K562 (cell line): ENCODE measurements around the gene PGBD4. TPM values are rescaled to one million over a fixed set of nuclear protein-coding genes. Genes with fewer than 3 reads are reported as not detected.

ENCODE experiments used
- ATAC-seq: fragments of 200-7000 bp; cut with Tn5 transposase; 3 replicates; pipeline ENCODE4 v1.9.1; 2020; ENCODE audit warnings: moderate library complexity
- BruUV-seq: library from RNA; stranded (reverse); fragments of 400-500 nt; replicated peaks from 2 replicates; lab custom pipeline; 2021; lab: Mats Ljungman, UMichigan
- CTCF ChIA-PET: fragments of 300-600 bp; formaldehyde crosslinking; extraction: SDS; loops from one replicate; lab custom pipeline; 2021; ENCODE audit warnings: low intra/inter-chr PET ratio; lab: Yijun Ruan, JAX
- POLR2A ChIA-PET: fragments of 300-600, 350-650 bp; sonication (Branson Sonifier 250); formaldehyde crosslinking; extraction: SDS; loops from one replicate; lab custom pipeline; 2021; ENCODE audit warnings: antibody characterized with exemption, inconsistent platforms; lab: Yijun Ruan, JAX
- DNase-seq, 4 experiments: peaks; one replicate each; pipeline versions ENCODE4 v3.0.0 to v3.0.0-alpha.2; 2011 to 2018; ENCODE audit warnings: low spot score in 3 of 4, mixed read lengths in 3 of 4; ENCODE audit errors: extremely low read depth in 1 of 4
- FAIRE-seq: peaks from 2 replicates; lab custom pipeline; 2011; peaks lifted over from hg19 to GRCh38; lab: Jason Lieb, UNC
- H2AFZ ChIP-seq: 2 replicates; pipeline ENCODE4 v1.6.0; 2011; ENCODE audit warnings: low read depth, low read length, control low read depth, inconsistent platforms
- H3K27ac ChIP-seq: fragments of 200-600 bp; 3 replicates; pipeline ENCODE4 v1.8.0; 2011; ENCODE audit warnings: low read depth, mild to moderate bottlenecking, control low read depth, inconsistent platforms, low read length, moderate library complexity, mixed read lengths; ENCODE audit errors: extremely low read depth
- H3K27me3 ChIP-seq, 2 experiments: fragments of 300-600 bp in 1 of 2; 2 replicates in 1 of 2; 3 replicates in 1 of 2; pipeline versions ENCODE4 v1.6.0 to v1.8.0; 2011; ENCODE audit warnings: inconsistent platforms in 2 of 2, low read length in 2 of 2, mild to moderate bottlenecking in 1 of 2, mixed read lengths in 1 of 2, moderate library complexity in 1 of 2; ENCODE audit not compliant: control insufficient read depth in 2 of 2, insufficient read depth in 2 of 2
- H3K36me3 ChIP-seq: fragments of 300-600 bp; 3 replicates; pipeline ENCODE4 v1.8.0; 2011; ENCODE audit warnings: mild to moderate bottlenecking, low read length, inconsistent platforms; ENCODE audit not compliant: control insufficient read depth, insufficient read depth
- H3K4me1 ChIP-seq, 2 experiments: fragments of 200-600 bp in 1 of 2; replicated peaks in 1 of 2; 2 replicates in 1 of 2; 3 replicates in 1 of 2; pipeline versions ENCODE4 v1.5.1 to v1.8.0; 2011; ENCODE audit warnings: inconsistent platforms in 2 of 2, low read length in 2 of 2, mild to moderate bottlenecking in 1 of 2, mixed read lengths in 1 of 2, moderate library complexity in 1 of 2; ENCODE audit not compliant: control insufficient read depth in 2 of 2, insufficient read depth in 2 of 2
- H3K4me2 ChIP-seq: 2 replicates; pipeline ENCODE4 v1.6.1; 2011; ENCODE audit warnings: low read length, control low read depth, inconsistent platforms, mixed read lengths; ENCODE audit not compliant: insufficient read depth
- H3K4me3 ChIP-seq: fragments of 200-600 bp; sonication (generic), shearing (Covaris generic); 2 replicates; pipeline ENCODE4 v1.5.1; 2016; ENCODE audit warnings: control low read depth, inconsistent platforms
- H3K79me2 ChIP-seq: fragments of 200-600 bp; 3 replicates; pipeline ENCODE4 v1.8.0; 2011; ENCODE audit warnings: low read length, inconsistent platforms; ENCODE audit not compliant: control insufficient read depth, insufficient read depth
- H3K9ac ChIP-seq, 2 experiments: 2 replicates each; pipeline versions ENCODE4 v1.6.0 to v1.6.1; 2011; ENCODE audit warnings: low read depth in 2 of 2, low read length in 2 of 2, control low read depth in 1 of 2, inconsistent platforms in 1 of 2, mild to moderate bottlenecking in 1 of 2, mixed read lengths in 1 of 2; ENCODE audit not compliant: insufficient read depth in 1 of 2
- H3K9me1 ChIP-seq: one replicate; pipeline ENCODE4 v1.6.0; 2011; ENCODE audit warnings: inconsistent platforms, mild to moderate bottlenecking, low read length, moderate library complexity; ENCODE audit not compliant: control insufficient read depth, insufficient read depth
- H3K9me3 ChIP-seq: replicated peaks from 2 replicates; pipeline ENCODE4 v1.5.1; 2011; ENCODE audit warnings: low read depth, low read length, inconsistent platforms; ENCODE audit not compliant: control insufficient read depth, insufficient read depth
- H4K20me1 ChIP-seq: replicated peaks from 2 replicates; pipeline ENCODE4 v1.6.1; 2011; ENCODE audit warnings: low read length, inconsistent platforms, mixed read lengths; ENCODE audit not compliant: control insufficient read depth, insufficient read depth
- EGR1 ChIP-seq: fragments of 450-650 bp; conservative IDR thresholded peaks from 2 replicates; pipeline ENCODE4 v1.6.1; 2017; ENCODE audit warnings: mild to moderate bottlenecking
- RBM25 ChIP-seq: fragments of 200-400 bp; formaldehyde crosslinking; IDR thresholded peaks from 2 replicates; pipeline ENCODE4 v1.6.1; 2018; ENCODE audit warnings: low read length, low read depth, moderate library complexity; ENCODE audit not compliant: severe bottlenecking
- TEAD2 ChIP-seq: fragments of 450-650 bp; IDR thresholded peaks from 2 replicates; pipeline ENCODE4 v1.6.1; 2016; ENCODE audit warnings: missing genetic modification characterization, control low read depth, missing compliant biosample characterization
- ZNF121 ChIP-seq: sonication (generic); formaldehyde crosslinking; conservative IDR thresholded peaks from 2 replicates; pipeline ENCODE4 v1.8.0; 2022; ENCODE audit warnings: missing genetic modification reagents
- WGBS: fragments of 100-300 bp; shearing (Covaris generic); methylation state at CpG from one replicate; pipeline ENCODE4 v1.1.6; 2016; ENCODE audit warnings: low coverage, mixed read lengths; ENCODE audit not compliant: insufficient coverage; ENCODE audit errors: missing lambda C conversion rate; 5-methylcytosine and 5-hydroxymethylcytosine counted together
- in situ Hi-C: fragments of 300-500 bp; cut with MboI; formaldehyde crosslinking; loops from 4 replicates; pipeline ENCODE4 v1.15.0; 2018; ENCODE audit warnings: inconsistent platforms, mixed read lengths
- intact Hi-C: fragments of 100-400 bp; cut with micrococcal nuclease; formaldehyde crosslinking; loops from 2 replicates; pipeline ENCODE4 v1.14.2; 2022
- polyA plus RNA-seq, 8 experiments: library from polyadenylated mRNA; depleted of rRNA in 4 of 8; stranded (reverse) in 5 of 8; unstranded in 3 of 8; fragments of >200 nt; fragmentation: Nextera tagmentation in 2 of 8; fragmentation: Illumina TruSeq in 1 of 8; extraction: Ambion mirVana in 2 of 8; extraction: Trizol in 1 of 8; gene quantifications; 2 replicates each; pipeline versions ENCODE4 v1.2.1 to v1.2.3, GENCODE V29; 2011 to 2014; ENCODE audit warnings: inconsistent platforms in 1 of 8, missing spikeins in 1 of 8
- total RNA-seq, 7 experiments: library from RNA; depleted of rRNA in 6 of 7; stranded (reverse); fragments of >200 nt in 6 of 7; fragmentation: Illumina TruSeq in 2 of 7; extraction: Trizol in 2 of 7; gene quantifications; 2 replicates each; pipeline versions ENCODE4 v1.2.1 to v1.2.3, GENCODE V29; 2011 to 2021; ENCODE audit warnings: low replicate concordance in 1 of 7

PGBD4 gene
- total and polyA plus RNA-seq, 9 of the 15 experiments (the other 6 are each of a cell fraction or from before 2014, with no cell fraction given): 2.1 to 4.9 (median 2.7) TPM

DNA sequence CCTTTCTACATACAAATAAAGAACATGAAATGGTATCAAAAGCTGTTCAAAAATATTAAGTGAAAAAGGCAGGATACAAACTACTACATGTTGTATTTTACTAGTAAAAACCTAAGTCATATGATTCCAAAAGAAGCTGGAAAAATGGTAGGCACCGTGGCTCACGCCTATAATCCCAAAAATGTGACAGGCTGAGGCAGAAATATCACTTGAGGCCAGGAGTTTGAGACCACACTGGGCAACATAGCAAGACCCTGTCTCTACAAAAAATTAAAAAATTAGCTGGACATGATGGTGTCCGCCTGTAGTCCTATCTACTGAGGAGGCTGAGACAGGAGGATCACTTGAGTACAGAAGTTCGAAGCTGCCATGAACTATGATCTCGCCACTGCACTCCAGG, 2.0 kb upstream of the PGBD4 start:
- no peaks in the 10 kb centered on the region for H3K27me3 ChIP-seq
- no peaks in the 10 kb centered on the region for H4K20me1 ChIP-seq
- TF ChIP-seq TEAD2 (tag): no peak
- peak; percentile 10 for TF ChIP-seq RBM25
- TF ChIP-seq ZNF121 (CRISPR knock-in tag): peak; percentile 79
- no peak for TF ChIP-seq EGR1
- FAIRE-seq (no peak), DNase-seq (no peak), ATAC-seq (no peak)
- intact Hi-C loops: no loop called here
- H3K4me2 ChIP-seq: peak overlapping the region; percentile 97; the same call in 1 of the 2 replicates
- H3K9me1 ChIP-seq: no peaks in the 10 kb centered on the region
- no peak overlapping the region for H3K27ac ChIP-seq
- in situ Hi-C loops: loop anchor here (5.0 kb wide), 1 partner anchor 112 kb away; the partner anchor contains the start of gene KATNBL1
- 0 out of 4 replicates have a peak overlapping the region, but pooled peaks of 1 of the 2 experiments have one; percentile 92 for H3K9ac ChIP-seq
- H2AFZ ChIP-seq: no peak overlapping the region
- POLR2A ChIA-PET: interaction anchor here (1.1 kb wide), 1 partner anchor 27 kb away, joined by 4 read pairs; no protein-coding TSS in a partner anchor
- no TSS peak for BruUV-seq
- 87% methylated on average over 5 of the region's 5 CpGs for WGBS
- no peak overlapping the region for H3K4me3 ChIP-seq
- H3K4me1 ChIP-seq: peaks cover 0 to 3% of the 10 kb centered on the region in 2 experiments; a peak in 1 of 5 replicates
- CTCF ChIA-PET: no interaction called here
- peaks cover 28% of the 10 kb centered on the region for H3K36me3 ChIP-seq
- no peaks in the 10 kb centered on the region; the same call in 1 of the 2 replicates for H3K9me3 ChIP-seq
- H3K79me2 ChIP-seq: peaks cover 56% of the 10 kb centered on the region
